Measurements from ENCODE around the gene MTX1.
"Not testable (repeated sequence)": the region's sequence is repeated elsewhere in the genome, so short reads cannot be mapped to it uniquely, and the experiment has no call there.

GRCh38 chr1:155164625-155165024 is 43.9 kb upstream of the MTX1 start:
- TF ChIP-seq, protein P1, sequence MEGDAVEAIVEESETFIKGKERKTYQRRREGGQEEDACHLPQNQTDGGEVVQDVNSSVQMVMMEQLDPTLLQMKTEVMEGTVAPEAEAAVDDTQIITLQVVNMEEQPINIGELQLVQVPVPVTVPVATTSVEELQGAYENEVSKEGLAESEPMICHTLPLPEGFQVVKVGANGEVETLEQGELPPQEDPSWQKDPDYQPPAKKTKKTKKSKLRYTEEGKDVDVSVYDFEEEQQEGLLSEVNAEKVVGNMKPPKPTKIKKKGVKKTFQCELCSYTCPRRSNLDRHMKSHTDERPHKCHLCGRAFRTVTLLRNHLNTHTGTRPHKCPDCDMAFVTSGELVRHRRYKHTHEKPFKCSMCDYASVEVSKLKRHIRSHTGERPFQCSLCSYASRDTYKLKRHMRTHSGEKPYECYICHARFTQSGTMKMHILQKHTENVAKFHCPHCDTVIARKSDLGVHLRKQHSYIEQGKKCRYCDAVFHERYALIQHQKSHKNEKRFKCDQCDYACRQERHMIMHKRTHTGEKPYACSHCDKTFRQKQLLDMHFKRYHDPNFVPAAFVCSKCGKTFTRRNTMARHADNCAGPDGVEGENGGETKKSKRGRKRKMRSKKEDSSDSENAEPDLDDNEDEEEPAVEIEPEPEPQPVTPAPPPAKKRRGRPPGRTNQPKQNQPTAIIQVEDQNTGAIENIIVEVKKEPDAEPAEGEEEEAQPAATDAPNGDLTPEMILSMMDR (conservative IDR thresholded peaks at IDR 0.05 in 1 of 2, IDR thresholded peaks at IDR 0.05 in 1 of 2; ENCODE audit: low read depth in 1 of 2, low read length in 2 of 2): not testable (repeated sequence)
- not testable (repeated sequence) for TF ChIP-seq EZH2 (IDR thresholded peaks at IDR 0.05; ENCODE audit: low read length, missing control alignments)
